GM19240 (cell line): ENCODE data around the gene LBX1.

Experiments
- DNase-seq: peaks from one replicate; pipeline ENCODE4 v3.0.0; 2011; ENCODE audit warnings: low spot score; ENCODE audit not compliant: insufficient read length

LBX1 gene, protein sequence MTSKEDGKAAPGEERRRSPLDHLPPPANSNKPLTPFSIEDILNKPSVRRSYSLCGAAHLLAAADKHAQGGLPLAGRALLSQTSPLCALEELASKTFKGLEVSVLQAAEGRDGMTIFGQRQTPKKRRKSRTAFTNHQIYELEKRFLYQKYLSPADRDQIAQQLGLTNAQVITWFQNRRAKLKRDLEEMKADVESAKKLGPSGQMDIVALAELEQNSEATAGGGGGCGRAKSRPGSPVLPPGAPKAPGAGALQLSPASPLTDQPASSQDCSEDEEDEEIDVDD

GRCh38 chr10:101229266-101230182, at the start of gene LBX1:
LBX1 (minus strand) TSS chr10:101229463; CDS start chr10:101228815, 648 bp downstream.
- DNase-seq: no peak

- DNase-seq: no peak
These were observed 44.5 kb upstream of the LBX1 start for GRCh38 chr10:101273741-101274140.

GRCh38 chr10:101273330-101273729, 44.1 kb upstream of the LBX1 start:
- no peak for DNase-seq

GRCh38 chr10:101272229-101272868, 43.1 kb upstream of the LBX1 start:
- peak; percentile 85 for DNase-seq

DNA sequence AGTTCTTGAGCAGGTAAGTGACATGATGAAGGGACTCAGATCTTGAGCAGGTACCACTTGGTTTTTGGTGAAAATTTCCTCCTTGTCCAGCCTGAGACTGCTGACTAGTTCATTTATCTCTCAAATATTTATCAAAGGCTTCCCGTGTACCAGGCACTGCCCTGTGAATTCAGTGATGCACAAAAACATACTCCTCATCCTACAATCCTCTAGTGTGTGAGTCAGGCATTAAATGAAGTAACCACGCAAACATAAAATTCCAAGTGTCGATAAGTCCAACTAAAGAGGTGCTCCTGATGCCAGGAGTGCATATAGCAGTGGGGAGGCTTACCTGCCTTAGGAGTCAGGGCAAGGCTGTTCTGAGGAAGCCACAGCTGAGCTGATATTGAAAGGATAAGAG, 41.5 kb upstream of the LBX1 start:
- no peak for DNase-seq

- DNase-seq: no peak
These were observed 38.5 kb upstream of the LBX1 start for GRCh38 chr10:101267776-101268175.

- no peak for DNase-seq
These were observed 38.0 kb upstream of the LBX1 start for GRCh38 chr10:101267290-101267680.

- no peak for DNase-seq
These were observed 37.4 kb upstream of the LBX1 start for GRCh38 chr10:101266381-101267289.

GRCh38 chr10:101263150-101263752, 34.0 kb upstream of the LBX1 start:
- DNase-seq: no peak

- no peak for DNase-seq
These were observed 32.9 kb upstream of the LBX1 start for GRCh38 chr10:101262147-101262546.

DNA sequence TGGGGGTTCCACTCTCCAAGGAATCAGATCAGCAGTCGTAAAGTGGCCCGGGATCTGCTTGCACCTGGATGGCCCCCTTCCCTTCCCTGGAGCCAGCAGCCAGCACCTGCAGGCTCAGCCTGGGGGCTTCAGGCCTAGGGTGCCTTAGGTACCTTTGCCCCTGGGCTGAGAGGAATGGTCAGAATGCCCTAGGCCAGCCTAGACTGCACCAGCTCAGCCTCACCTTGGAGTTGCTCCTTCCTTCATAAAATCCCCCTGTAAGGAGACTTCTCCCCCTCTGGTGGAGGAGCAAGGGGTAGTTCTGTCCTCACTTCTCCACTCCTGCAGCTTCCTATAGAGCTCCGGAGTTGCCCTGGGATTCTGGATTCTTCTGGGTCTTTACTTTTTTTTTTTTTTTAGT, 32.4 kb upstream of the LBX1 start:
- DNase-seq: no peak

- no peak for DNase-seq
These were observed 31.7 kb upstream of the LBX1 start for GRCh38 chr10:101260764-101261481.

DNA sequence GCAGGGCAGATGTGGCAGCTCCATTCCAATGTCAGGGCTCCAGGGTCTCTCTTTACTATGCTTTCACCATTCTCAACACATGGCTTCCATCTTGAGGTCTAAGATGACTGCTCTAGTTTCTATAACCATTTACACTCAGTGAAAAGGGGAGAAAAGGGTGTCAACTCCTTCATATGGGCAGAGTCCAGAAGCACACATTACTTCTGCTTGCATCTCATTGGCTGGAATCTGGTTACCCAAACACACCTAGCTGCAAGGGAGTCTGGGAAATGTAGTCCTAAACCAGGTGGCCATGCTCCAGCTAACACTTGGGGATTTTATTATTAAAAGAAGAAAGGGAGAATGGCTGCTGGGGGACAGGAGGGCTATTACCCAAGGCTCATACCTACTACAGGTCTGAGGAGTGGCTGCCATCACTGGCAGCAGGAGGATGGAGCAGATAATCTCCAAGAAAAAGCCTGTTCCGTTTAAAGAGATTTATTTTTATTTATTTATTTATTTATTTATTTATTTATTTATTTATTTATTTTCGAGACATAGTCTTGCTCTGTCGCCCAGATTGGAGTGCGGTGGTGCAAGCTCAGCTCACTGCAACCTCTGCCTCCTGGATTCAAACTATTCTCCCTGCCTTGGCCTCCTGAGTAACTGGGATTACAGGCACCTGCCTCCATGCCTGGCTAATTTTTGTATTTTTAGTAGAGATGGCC, 29.1 kb upstream of the LBX1 start:
- no peak for DNase-seq

- DNase-seq: no peak
These were observed 28.2 kb upstream of the LBX1 start for GRCh38 chr10:101257491-101257890.

DNA sequence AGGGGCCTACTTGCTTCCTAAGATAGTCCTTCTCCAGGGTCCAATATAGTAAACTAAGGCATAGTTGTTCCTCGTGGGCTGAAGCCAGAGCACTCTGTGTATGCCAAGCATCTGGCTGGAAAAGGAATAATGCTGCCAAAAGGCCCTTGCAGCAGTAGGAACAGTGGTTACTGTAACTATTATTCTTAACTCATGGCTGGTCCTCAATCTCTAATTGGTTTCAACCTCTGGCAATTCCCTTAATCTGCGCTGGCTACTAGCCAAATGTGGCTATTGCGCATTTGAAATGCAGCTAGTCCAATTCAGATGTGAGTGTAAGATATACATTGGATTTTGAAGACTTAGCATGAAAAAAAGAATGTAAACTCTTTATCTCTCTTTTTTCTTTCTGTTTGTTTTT, 27.8 kb upstream of the LBX1 start:
- DNase-seq: no peak

DNA sequence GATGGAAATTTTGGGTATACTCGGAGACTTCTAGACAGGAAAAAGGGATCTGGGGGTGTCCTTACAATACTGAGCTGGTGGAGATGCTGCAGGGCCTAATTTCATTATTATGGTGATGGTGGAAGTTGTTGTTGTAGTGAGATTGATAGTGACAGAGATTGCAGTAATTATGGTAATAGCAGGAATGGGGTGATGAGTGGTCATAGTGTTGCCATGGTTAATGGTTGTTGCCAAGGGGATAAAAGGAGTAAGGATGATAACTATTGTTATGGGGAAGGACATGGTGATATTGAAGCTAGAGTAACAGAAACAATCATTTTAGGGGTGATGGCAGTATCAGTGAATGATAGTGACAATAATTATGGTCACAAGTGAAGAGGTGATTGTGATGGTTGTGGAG, 27.1 kb upstream of the LBX1 start:
- DNase-seq: no peak

- DNase-seq: no peak
These were observed 20.9 kb upstream of the LBX1 start for GRCh38 chr10:101250136-101250535.

DNA sequence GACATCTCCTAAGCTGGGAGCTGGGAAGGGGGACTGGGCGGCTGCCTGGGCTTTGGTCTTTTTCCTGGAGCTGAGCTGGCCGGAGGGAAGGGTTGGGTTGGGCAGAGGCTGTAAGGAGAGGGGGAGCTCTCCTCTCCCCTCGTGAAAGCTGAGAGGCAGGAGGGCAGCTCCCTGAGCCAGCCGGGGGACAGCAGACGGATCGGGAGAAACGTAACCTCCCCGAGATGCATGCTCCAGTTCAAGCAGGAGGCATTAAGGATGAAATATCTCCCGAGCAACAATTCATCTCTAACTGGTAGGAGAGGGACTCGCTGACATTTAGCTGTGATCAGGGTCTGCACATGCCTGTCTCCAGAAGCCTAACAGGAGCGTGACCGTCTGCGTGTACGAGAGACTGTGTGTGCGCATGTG, 19.9 kb upstream of the LBX1 start:
- DNase-seq: no peak

DNA sequence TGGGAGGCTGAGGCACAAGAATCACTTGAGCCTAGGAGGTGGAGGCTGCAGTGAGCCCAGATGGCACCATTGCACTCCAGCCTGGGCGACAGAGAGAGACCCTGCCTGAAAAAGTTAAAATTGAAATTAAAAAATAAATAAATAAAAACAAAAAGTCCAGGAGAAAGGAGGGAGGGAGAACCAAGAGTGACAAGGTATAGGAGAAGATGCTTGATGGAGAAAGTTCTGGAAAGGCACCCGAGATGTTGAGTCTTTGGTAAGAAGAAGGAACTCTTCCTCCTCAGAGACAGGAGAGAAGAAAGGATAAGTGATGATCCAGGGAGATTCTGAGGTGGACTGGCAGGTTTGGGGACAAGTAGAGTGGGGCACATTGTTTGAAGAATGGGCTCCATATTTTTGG, 17.4 kb upstream of the LBX1 start:
- DNase-seq: no peak
